Right renal pelvis (tissue), 4 donors: ENCODE data around the gene TMEM273. TPM values are rescaled to one million over a fixed set of nuclear protein-coding genes. Genes with fewer than 3 reads are reported as not detected.

ENCODE experiments used
- DNase-seq, 4 donors: peaks; one replicate each; pipeline ENCODE4 v3.0.0-alpha.2; 2013; ENCODE audit warnings: low read depth in 4 of 4, low spot score in 3 of 4, missing footprints in 1 of 4
- polyA plus RNA-seq, 4 donors: library from polyadenylated mRNA; unstranded; fragments of 120-200 nt; gene quantifications; one replicate each; pipeline ENCODE4 v1.2.1, GENCODE V29; 2013; ENCODE audit not compliant: insufficient read length in 4 of 4

Gene TMEM273
- polyA plus RNA-seq, 4 donors = 2.1 to 3.6 (median 2.7) TPM

DNA sequence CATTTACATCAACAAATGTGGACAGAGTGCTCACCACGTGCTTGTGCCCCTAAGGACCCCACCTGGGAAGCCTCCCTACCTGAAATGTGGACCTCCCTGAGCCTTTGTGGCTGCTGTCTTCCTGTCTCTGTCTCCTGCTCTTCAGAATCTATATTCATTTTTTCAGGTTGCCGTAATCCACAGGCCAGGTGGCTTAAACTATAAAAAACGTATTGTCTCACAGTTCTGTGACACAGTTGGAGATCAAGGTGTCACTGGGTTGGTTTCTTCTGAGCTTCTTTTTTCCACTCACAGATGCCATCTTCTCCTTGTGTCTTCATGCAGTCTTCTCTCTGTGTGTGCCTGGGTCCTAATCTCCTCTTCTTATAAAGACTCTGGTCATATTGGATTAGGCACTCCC, 67.3 kb downstream of the TMEM273 start:
- no peak for DNase-seq

DNA sequence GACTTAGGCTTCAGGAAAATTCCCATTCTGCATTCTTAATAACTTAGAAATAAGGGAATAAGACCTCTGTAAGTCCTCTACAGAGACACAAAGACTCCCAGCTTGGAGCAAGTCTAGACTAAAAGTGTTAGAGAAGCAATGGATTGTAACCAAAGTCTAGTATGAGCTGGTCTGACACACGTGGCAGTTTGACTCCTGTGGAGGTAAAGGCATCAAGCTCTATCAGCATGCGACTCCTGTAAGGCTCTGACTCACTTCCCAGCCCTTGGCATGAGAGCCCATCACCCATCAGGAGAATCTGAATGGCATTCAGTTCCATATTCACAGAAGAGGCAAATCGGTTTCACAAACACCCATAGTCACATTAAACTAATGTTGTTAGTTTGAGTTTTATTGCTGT, 68.4 kb downstream of the TMEM273 start:
- DNase-seq = no peak

DNA sequence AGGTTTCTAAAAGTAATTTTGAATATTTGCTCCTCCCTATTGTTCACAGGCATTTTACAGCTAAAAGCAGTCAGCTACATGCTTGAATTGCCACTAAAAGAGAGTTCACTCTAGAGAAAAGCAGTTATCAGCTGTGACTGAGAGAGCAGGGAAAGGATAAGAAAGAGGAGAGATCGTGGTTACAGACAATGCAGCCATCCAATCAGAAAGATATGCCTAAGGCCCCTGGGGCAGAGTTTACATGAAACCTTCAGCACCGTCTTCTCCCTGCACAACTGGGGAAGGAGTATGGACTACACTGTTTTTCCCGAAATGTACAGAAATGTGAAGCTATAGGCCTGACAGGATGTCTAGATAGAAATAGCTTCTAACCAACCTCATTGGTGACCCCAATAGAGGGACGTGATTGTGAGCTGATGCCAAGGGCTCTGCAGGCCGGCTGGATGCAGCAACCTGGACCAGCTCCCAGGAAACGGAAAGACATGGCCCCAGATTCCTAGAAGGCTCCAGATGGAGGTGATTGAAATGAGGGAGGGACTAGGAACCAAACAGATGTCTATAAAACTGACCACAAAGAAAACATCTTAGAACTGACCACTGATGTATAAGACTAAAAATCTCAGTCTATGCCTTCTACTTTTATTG, 69.6 kb downstream of the TMEM273 start:
- DNase-seq = no peak

DNA sequence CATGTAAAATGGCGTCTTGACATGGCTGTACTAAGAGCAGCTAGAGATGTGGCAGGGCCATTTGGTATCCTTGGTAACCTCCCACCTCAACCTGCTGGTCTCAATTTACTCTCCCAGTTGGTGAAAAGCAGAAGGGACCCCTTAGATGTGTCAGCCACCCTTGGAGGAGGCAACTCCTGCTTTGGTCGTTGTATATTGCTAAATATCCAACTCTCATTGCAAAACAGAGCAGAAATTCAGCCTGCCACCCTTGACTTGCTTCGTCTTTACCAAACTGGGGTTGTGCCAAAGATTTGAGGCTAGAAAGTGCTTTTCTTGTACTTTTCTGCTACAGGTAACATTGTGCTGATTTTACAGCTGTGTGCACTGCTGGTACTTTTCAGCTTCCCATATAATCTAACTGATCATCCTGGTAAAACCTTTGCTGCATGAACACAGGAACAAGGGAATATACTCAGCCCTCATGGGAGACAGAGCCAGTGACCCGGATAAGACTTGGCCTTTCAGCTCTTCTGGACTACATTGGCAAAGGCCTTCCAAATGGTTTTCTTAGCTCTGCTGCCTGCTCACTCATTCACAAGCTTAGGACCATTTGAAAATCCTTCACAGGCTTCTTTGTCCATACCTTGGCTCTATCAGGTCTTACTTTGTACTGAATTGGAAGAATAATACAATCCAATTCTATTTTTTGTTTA, 70.7 kb downstream of the TMEM273 start:
- DNase-seq = no peak

DNA sequence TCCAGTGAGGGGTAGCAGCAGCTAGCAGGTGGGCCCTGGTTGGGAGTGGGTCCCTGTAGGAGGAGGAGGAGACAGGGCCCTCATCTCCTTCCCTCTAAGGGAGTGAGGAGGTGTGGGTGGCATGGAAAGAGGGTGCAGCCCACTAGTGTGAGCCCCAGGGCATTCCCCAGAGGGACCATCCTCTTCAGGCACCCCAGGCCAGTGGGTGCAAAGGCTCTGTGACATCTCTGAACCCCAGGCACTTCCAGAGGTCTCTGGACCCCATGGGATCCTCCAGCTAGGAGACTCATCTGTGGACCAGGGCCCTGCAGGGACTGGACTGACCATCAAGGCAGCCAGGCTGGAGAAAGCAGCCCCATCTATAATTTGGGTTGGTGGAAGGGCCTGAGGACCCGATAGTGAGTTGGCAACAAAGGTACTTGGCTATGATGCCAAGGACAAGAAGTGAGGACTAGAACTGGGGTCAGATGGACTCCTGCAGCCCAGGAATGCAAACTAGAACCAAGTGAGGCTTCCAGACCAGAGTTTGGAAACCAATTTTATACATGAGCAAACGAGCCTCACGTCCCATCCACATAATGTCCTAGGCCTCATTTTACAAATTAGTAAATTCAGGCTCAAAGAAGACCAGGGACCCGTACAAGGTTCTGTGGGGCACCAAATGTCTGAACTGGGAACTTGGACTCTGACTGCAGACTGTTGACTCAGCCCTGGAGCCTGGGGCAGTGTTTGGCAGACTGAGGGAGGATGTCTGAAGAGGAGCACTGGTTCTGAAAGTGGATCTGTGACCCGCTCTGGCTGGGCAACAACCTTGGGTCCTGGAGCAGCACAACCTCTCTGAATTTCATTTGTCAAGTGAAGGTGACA, 71.4 kb downstream of the TMEM273 start:
- DNase-seq = no peak

DNA sequence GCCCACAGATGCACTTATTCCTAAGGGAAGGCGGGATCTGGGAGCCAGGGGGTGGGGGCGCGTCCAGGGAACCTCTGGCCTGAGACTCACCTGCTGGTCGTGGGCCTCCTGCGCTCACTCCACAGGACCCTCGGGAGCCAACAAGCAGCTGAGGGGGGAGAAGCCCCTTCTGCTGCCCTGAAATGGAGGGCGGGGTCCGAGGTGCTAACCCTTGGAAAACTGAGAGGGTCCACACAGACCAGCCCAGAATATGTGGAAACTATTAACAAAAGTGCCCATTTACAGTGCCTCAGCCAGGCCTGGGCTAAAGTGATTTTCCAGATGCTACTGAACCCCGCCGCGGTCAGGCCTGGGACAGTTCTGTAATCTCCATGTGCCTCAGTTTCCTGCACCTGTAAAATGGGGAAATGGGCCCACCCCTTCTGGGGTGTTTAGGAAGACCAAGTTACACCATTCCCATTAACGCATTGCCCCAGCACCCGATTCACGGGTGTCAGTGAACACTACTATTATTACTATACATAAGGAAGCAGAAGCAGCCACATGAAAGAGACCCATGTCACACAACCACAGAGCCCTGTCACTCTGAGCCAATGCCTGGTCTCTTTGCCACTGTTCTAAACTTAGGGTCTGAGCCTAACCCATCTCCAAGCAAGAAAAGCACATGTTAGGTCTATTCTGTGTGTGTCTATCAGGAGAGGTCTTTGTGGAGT, 72.2 kb downstream of the TMEM273 start:
- no peak for DNase-seq

DNA sequence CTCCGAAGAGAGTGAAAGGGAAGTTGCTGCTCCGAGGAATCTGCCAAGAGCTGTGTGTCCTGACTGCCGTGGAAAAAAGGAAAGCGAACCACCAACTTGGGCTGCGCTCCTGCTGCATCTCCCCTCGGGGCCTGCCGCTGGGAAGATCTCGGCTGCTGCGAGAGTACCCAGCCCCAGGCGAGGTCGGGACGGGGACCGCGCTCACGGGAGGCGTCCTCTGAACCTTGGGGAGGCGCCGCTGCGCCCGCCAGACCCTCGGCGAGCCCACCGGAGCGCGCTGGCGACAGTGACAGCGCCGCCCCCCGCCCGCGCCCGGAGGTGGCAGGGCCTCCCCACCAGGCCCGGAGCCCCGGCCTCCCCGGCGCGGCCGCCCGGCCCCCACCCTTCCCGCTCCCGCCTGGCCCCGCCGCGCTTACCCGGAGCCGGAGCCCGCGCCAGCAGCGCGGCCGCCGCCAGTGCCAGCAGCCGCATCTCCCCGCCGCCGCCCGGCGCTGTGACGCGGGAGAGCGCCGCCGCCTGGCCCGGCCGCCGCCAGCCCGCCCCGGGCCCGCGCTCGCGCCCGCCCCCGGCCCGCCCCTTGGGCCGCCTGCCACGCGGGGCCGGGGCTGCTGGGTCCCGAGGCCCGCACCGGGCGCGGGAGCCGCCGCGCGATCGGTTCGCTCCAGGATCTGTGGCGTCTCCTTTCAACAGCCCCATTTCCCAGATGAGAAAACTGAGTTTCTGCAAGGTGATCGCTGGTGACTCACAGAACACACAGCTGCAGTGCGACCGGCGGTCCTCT, 73.0 kb downstream of the TMEM273 start, which contains the start of gene VSTM4:
Gene VSTM4, minus strand, starts transcription at position 508 of the 781 bp plus-strand sequence. Its CDS starts 37 bp downstream, at position 471.
- DNase-seq = no peak

DNA sequence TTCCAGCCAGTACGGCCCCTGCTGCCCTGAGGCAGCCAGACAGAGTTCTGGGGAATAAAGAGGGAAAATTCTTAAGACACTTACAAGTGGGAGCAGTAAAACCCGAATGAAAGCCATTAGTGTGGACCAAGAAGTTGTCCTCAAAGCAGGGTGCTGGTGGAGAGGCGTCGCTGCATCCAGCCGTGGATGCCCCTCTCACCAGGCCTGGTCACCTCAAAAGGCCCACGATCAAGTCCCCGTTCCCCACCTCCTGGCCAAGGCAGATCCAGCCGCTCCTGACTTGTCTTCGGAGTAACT, 73.5 kb downstream of the TMEM273 start:
- DNase-seq = no peak

DNA sequence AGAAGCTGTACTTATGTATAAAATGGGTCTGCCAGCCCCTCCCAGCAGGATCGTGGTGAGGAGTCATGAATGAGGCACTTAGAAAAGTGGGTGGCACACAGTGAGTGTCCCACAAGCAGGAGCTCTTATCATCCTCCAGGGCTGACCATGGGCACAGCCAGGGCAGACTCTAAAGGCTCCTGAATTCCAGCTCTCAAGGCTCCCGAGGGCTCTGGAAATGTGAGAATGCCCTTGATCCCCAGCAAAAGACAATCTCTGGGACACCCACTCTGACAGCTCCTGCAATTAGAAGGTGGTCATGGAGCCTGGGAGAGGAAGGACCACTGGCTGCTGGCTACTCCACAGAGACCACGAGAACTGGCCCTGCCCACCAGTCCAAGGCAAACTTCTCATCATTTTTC, 74.5 kb downstream of the TMEM273 start:
- no peak for DNase-seq

DNA sequence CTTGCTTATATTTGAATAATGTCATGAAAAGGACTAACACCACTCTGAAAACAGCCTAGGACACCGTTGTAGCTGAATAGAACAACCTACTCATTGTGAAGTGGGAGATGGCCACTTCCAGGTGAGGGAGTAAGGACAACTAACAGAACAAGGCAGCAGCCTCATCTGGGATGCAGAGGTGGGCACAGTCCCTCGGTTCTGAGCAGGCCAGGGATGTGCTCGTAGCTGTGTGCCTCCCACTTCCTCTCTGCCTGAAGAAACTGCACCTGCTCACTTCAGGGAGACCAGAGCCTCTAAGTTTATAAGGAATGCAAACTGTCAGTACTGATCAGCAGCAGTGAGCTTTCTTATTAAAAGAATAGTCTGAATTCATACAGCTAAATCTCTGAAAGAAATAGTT, 75.3 kb downstream of the TMEM273 start:
- DNase-seq = no peak

DNA sequence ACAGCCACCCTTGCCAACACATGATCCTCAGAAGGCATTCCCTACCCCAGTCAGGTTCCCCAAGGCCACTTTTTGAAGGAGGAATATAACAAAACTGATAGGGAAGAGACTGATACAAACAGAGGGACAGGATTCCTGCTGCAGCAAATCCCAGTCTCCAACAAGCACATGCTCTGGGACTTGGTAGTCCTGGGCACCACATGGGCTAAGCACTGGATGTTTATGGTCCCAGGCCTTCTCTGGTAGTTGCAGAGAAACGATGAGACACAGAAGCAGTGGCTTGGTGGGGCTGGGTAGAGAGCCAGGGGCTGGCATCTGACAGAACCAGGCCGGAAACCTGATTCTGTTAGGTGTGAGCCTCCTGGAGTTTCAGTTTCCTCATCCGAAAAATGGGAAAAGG, 76.1 kb downstream of the TMEM273 start:
- DNase-seq = no peak

DNA sequence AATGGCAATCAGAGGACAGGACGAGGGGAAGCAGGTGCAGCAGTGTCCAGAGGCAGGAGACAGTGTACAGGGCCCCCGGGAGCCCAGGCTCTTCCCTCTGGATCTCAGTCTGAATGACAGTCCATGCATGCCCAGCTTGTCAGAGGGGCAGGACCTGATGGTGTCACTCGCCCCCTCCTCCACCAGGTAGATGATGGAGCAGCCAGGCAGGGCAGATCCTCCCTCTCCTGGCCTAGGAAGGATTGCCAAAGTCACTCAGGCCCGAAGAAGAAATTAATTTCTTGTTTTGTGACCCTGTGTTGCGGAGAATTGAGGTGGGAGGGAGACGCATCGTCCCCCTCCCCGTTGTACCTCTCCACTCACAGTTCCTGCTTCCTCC, 76.9 kb downstream of the TMEM273 start:
- DNase-seq = no peak

DNA sequence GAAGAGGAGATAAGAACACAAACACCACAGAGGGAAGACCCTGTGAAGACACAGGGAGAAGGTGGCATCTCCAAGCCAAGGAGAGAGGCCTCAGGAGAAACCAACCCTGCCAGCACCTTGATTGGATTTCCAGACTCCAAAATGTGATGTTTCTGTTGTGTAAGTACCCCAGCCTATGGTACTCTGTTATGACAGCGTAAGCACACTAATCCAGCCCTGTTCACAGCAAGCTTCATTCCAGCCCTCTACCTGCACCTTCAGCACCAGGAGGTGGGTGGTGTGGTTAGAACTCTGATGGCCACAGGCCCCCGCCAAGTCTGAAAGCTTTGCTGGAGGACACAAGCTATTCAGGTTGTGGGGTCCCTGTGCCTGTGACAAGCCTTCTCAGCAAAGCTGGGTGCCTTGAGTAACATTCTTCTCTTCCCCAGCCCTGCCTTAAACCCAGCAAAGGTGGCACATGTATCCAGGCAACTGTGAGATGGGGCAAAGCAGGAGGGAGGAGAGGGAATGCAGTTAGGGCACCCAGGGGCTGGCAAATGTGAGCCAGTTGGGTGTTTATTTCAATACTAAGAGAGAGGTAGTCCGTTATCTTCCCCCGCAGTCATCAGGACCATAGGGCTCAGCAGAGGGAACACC, 77.4 kb downstream of the TMEM273 start:
- DNase-seq = no peak

DNA sequence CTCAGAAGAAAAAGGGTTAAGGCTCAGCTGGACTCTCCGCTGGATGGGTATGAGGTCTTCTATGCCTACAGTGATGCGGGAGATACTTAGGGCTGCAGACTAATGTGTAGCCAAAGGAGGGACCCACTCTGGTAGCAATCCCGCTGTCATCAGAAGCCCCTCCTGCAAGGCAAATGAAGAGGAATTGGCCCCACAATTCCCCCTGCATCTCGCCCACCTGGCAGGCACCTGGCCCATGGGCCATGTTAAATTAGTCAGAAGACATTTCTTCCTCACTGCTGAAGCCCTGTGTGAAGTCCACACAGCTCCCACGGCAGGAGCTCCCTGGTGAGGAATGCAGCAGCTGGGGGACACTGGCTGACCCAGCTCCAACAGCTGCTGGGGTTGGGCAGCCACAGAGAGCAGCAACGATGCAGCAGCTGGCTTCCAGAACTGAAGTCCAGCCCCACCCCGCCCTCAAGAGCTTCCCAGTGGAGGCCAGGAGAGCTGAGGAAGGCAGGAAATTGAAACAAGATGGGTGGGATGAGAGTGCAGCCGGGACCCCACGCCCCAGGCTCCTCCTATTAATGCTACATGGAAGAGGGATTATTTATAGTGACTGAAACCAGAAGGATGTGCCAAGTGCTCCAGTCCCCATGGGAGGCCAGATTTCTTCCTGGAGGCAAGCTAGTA, 78.4 kb downstream of the TMEM273 start:
- peak in 3 of 4 donors; percentile 37 to 57 (median 56) for DNase-seq

DNA sequence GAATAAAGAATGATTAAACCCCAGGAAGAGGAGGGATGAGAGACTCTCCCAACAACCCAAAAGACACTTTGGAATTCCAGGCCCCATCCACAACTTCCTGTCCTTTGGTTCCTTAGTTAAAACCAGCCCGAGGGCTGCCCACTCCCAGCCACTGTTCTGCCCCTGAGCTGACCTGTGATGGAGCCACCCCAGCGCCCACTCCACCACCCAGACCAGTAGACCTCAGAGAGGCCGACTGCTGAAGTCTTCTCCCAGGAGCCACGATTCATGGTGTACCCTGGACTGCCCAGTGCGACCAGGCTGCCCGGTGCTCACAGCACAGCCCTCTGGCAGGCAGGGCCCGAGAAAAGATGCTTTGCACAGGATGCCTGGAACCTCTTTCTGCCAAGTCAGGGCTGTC, 79.5 kb downstream of the TMEM273 start:
- no peak for DNase-seq

DNA sequence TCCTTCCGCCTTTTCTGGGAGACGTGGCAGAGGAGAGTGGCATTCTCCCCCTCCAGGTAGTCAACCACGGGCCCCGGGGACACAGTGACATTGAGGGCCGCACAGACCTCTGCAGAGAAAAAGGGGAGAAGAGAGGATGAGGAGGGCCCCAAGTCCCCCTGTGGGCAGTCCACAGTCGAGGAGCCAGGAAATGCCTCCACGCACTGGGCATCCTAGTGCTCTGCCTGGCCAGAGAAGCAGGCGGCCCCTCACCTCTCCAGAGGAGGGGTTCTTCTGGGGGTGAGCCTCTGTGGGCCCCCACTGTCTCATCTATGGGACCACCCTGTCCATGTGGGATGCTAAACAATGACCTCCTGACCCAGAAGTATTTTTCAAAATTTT, 80.3 kb downstream of the TMEM273 start:
- DNase-seq = no peak

DNA sequence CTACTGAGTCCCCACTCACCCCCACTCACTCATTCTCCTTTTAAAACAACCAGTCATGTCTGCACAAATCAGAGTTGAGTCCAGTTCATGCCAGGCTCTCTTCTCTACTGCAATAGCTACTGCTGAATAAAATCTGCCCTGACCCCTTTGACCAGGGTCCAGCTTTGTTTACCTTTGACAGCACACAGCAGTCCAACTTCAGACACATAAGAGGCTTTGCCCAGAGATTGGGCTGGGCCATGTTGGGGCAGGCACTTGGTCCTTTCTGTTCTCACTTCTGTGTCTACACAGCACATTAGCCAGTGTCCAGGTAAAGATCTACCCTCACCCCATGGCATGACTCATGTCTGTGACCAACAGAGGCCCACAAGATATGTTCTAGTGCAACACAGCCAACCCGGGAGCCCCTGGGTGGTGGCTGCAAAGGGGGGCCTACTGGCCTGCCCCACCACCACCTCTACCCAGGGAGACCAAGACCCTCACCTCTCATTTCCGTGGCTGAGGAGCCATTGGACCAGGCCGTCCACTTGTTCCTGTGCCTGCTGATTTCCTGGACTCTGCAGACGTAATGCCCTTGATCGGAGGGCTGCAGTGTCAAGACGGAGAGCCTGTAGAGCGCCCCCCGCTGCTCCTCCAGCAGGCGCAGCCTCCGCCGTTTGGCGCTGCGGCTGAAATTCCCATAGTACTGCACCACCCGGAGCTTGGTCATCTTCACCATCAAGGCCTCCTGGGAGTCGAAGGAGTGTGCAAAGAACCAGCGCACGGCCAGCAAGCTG, 80.9 kb downstream of the TMEM273 start:
- DNase-seq = no peak

DNA sequence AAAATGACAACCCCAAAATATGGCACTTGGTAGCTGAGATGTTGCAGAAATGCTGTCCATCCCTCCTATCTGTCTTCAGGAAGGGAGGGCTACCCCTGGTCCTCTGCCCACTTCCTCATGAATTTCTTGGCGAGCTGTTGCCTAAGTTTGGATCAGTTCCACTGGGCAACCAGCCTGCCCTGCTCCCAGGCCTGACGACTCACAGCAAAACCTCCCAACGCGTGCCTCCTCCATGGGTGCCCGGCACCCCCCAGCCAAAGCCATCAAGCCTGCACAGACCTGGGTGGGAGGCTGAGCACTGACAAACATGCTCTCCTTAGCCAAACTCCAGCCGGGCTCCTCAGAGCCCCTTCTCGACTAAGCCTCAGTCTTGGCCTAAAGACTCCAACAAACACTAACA, 81.7 kb downstream of the TMEM273 start:
- no peak for DNase-seq

DNA sequence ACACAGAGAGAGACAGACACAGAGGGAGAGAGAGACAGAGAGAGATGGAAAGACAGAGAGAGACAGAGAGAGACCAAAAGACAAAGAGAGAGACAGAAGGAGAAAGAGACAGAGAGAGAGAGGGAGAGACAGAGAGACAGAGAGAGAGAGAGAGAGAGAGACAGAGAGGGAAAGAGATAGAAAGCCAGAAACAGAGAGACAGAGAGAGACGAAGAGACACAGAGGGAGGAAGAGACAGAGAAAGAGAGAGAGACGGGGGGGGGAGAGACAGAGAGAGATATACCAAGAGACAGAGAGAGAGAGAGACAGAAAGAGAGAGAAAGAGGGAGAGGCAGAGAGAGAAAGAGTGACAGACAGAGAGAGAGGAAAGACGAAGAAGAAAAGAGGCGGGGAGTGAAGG, 83.1 kb downstream of the TMEM273 start:
- no peak for DNase-seq
